Keratinocyte (primary cell): ENCODE results near the gene PDHA1. TPM values are rescaled to one million over a fixed set of nuclear protein-coding genes. Genes with fewer than 3 reads are reported as not detected.

Experiments used
- DNase-seq: peaks from one replicate; pipeline ENCODE4 v3.0.0-alpha.2; 2011; ENCODE audit warnings: low read depth, missing footprints, low spot score
- FAIRE-seq: peaks from 2 replicates; lab custom pipeline; 2011; peaks lifted over from hg19 to GRCh38; lab: Jason Lieb, UNC
- H2AFZ ChIP-seq: 2 replicates; pipeline ENCODE4 v1.6.0; 2012; ENCODE audit warnings: low read length, control low read depth, inconsistent platforms; ENCODE audit not compliant: control insufficient read depth
- H3K27ac ChIP-seq: 2 replicates; pipeline ENCODE4 v1.5.1; 2011; ENCODE audit warnings: low read length; ENCODE audit not compliant: control insufficient read depth, insufficient read depth
- H3K27me3 ChIP-seq: 3 replicates; pipeline ENCODE4 v1.6.0; 2011; ENCODE audit warnings: low read length; ENCODE audit not compliant: control insufficient read depth, insufficient read depth; ENCODE audit errors: extremely low read depth
- H3K36me3 ChIP-seq, 2 experiments: 2 replicates in 1 of 2; 3 replicates in 1 of 2; pipeline ENCODE4 v1.5.1; 2011; ENCODE audit warnings: low read length in 2 of 2, mild to moderate bottlenecking in 1 of 2; ENCODE audit not compliant: control insufficient read depth in 2 of 2, insufficient read depth in 2 of 2; ENCODE audit errors: extremely low read depth in 1 of 2
- H3K4me1 ChIP-seq: 3 replicates; pipeline ENCODE4 v1.5.1; 2011; ENCODE audit warnings: low read length; ENCODE audit not compliant: control insufficient read depth, insufficient read depth; ENCODE audit errors: extremely low read depth
- H3K4me2 ChIP-seq: 3 replicates; pipeline ENCODE4 v1.6.0; 2011; ENCODE audit warnings: low read depth, low read length; ENCODE audit not compliant: control insufficient read depth, insufficient read depth; ENCODE audit errors: extremely low read depth
- H3K4me3 ChIP-seq, 3 experiments: fragments of 200-600 bp in 1 of 3; sonication (generic) in 1 of 3; 2 replicates in 2 of 3; 3 replicates in 1 of 3; pipeline ENCODE4 v1.5.1; 2011 to 2016; ENCODE audit warnings: low read length in 3 of 3, mild to moderate bottlenecking in 3 of 3, control low read depth in 2 of 3, inconsistent platforms in 1 of 3, low read depth in 1 of 3, mixed read lengths in 1 of 3, mixed run types in 1 of 3, moderate library complexity in 1 of 3; ENCODE audit not compliant: control insufficient read depth in 2 of 3, insufficient read depth in 2 of 3; ENCODE audit errors: extremely low read depth in 1 of 3
- H3K79me2 ChIP-seq: 2 replicates; pipeline ENCODE4 v1.6.0; 2012; ENCODE audit warnings: low read length; ENCODE audit not compliant: control insufficient read depth, insufficient read depth
- H3K9ac ChIP-seq: 3 replicates; pipeline ENCODE4 v1.6.0; 2011; ENCODE audit warnings: low read length; ENCODE audit not compliant: control insufficient read depth, insufficient read depth; ENCODE audit errors: extremely low read depth
- H3K9me1 ChIP-seq: 3 replicates; pipeline ENCODE4 v1.6.0; 2011; ENCODE audit warnings: low read length; ENCODE audit not compliant: control insufficient read depth, insufficient read depth; ENCODE audit errors: extremely low read depth
- H3K9me3 ChIP-seq: 2 replicates; pipeline ENCODE4 v1.5.1; 2012; ENCODE audit warnings: low read depth, low read length; ENCODE audit not compliant: control insufficient read depth
- H4K20me1 ChIP-seq: 3 replicates; pipeline ENCODE4 v1.6.0; 2011; ENCODE audit warnings: low read length; ENCODE audit not compliant: control insufficient read depth, insufficient read depth; ENCODE audit errors: extremely low read depth
- EZH2 ChIP-seq: IDR thresholded peaks from one replicate; pipeline ENCODE4 v1.6.1; 2012; ENCODE audit warnings: inconsistent platforms, mild to moderate bottlenecking, low read length, moderate library complexity
- dilution Hi-C: fragments of 300-500 bp; cut with MboI; formaldehyde crosslinking; loops from one replicate; pipeline ENCODE4 v1.7.0; 2020; ENCODE audit warnings: low sequenced_read_pairs; ENCODE audit not compliant: extremely low pct_ligation_motif_present
- polyA plus RNA-seq, 5 experiments: library from polyadenylated mRNA; depleted of rRNA in 3 of 5; stranded (reverse) in 3 of 5; stranded (forward) in 1 of 5; unstranded in 1 of 5; fragments of >200 nt; gene quantifications; 1 replicate in 1 of 5; 2 replicates in 3 of 5; 3 replicates in 1 of 5; pipeline versions ENCODE4 v1.2.1 to v1.2.3, GENCODE V29; 2011 to 2012; ENCODE audit warnings: missing spikeins in 2 of 5, low read depth in 1 of 5, low replicate concordance in 1 of 5
- TF ChIP-seq, protein P1 (sequence below), 3 experiments: IDR thresholded peaks in 1 of 3; conservative IDR thresholded peaks in 1 of 3; optimal IDR thresholded peaks in 1 of 3; 2 replicates in 2 of 3; 3 replicates in 1 of 3; pipeline versions ENCODE3 to v1.5.1; 2011; ENCODE audit warnings: low read length in 3 of 3, mild to moderate bottlenecking in 3 of 3, moderate library complexity in 2 of 3, control low read depth in 1 of 3, inconsistent platforms in 1 of 3; ENCODE audit not compliant: insufficient read depth in 2 of 3; ENCODE audit errors: extremely low read depth in 1 of 3

The PDHA1 gene
- polyA plus RNA-seq, 1 donor (not counting 4 experiments of a cell fraction or from before 2014, with no cell fraction given) = 236 TPM

DNA sequence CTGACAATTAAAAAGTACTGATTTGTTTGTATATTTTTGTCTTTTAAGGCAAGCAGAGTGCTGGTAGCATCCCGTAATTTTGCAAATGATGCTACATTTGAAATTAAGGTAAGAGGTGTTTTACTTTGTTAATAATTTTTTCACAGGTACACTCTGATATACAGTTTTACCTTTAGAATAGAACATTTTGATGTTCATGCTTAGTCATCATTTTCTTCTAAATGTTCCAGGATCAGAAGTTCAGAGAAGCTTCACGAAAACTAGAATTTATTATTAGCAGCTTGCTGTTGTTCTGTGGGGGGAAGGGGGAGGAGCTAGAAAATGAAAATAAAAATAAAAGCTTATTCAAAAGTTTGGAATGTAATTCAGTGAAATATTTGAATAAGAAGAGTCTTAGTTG lies 5.5 kb downstream of the PDHA1 start:
- no peak for TF ChIP-seq EZH2
- TF ChIP-seq, protein P1, sequence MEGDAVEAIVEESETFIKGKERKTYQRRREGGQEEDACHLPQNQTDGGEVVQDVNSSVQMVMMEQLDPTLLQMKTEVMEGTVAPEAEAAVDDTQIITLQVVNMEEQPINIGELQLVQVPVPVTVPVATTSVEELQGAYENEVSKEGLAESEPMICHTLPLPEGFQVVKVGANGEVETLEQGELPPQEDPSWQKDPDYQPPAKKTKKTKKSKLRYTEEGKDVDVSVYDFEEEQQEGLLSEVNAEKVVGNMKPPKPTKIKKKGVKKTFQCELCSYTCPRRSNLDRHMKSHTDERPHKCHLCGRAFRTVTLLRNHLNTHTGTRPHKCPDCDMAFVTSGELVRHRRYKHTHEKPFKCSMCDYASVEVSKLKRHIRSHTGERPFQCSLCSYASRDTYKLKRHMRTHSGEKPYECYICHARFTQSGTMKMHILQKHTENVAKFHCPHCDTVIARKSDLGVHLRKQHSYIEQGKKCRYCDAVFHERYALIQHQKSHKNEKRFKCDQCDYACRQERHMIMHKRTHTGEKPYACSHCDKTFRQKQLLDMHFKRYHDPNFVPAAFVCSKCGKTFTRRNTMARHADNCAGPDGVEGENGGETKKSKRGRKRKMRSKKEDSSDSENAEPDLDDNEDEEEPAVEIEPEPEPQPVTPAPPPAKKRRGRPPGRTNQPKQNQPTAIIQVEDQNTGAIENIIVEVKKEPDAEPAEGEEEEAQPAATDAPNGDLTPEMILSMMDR (optimal IDR thresholded peaks at IDR 0.05 in 1 of 3, IDR thresholded peaks at IDR 0.05 in 1 of 3, conservative IDR thresholded peaks at IDR 0.05 in 1 of 3; ENCODE audit: extremely low read depth in 1 of 3, insufficient read depth in 2 of 3, low read length in 3 of 3) = no peak
- no peaks in the 10 kb centered on the region for H3K27me3 ChIP-seq
- no peak overlapping the region for H2AFZ ChIP-seq
- no peaks in the 10 kb centered on the region for H3K9me3 ChIP-seq
- H4K20me1 ChIP-seq = no peaks in the 10 kb centered on the region
- H3K79me2 ChIP-seq = peaks cover 36% of the 10 kb centered on the region
- H3K4me1 ChIP-seq = peaks cover 3% of the 10 kb centered on the region
- DNase-seq (no peak), FAIRE-seq (no peak)
- peaks cover 0 to 18% of the 10 kb centered on the region in 2 experiments for H3K36me3 ChIP-seq
- H3K9me1 ChIP-seq = no peaks in the 10 kb centered on the region
- dilution Hi-C loops = loop anchor here (25.0 kb wide), 1 partner anchor 937 kb away; no protein-coding TSS in a partner anchor
- H3K9ac ChIP-seq = no peak overlapping the region
- H3K4me3 ChIP-seq = no peak overlapping the region
- no peak overlapping the region for H3K27ac ChIP-seq
- no peak overlapping the region for H3K4me2 ChIP-seq

DNA sequence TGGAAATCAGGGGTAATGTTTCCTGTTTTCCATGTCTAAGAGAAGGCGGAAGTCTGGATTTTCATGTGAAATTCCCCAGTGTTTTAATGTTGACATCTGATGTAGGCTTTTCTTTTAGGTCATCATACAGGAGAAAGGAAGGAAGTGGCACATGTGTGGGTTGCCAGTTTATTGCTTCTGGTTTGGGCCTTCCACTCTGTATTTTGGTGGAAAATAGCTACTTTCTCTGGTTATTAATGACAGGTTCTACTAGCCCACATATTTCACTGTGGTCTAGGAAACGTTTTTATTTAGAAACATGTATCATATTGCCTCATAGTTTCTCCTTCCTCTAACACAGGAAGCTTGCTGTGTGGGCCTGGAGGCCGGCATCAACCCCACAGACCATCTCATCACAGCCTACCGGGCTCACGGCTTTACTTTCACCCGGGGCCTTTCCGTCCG lies 7.2 kb downstream of the PDHA1 start:
- FAIRE-seq (no peak), DNase-seq (no peak)
- H3K9ac ChIP-seq = no peak overlapping the region
- peaks cover 0 to 18% of the 10 kb centered on the region in 2 experiments for H3K36me3 ChIP-seq
- H3K4me2 ChIP-seq = no peak overlapping the region
- no peaks in the 10 kb centered on the region for H3K4me1 ChIP-seq
- H2AFZ ChIP-seq = no peak overlapping the region
- no peak overlapping the region for H3K27ac ChIP-seq
- H3K9me3 ChIP-seq = no peaks in the 10 kb centered on the region
- no peaks in the 10 kb centered on the region for H4K20me1 ChIP-seq
- no peak for TF ChIP-seq EZH2
- TF ChIP-seq, protein P1 (optimal IDR thresholded peaks at IDR 0.05 in 1 of 3, IDR thresholded peaks at IDR 0.05 in 1 of 3, conservative IDR thresholded peaks at IDR 0.05 in 1 of 3; ENCODE audit: extremely low read depth in 1 of 3, insufficient read depth in 2 of 3, low read length in 3 of 3) = no peak
- H3K27me3 ChIP-seq = no peaks in the 10 kb centered on the region
- no peaks in the 10 kb centered on the region for H3K9me1 ChIP-seq
- H3K4me3 ChIP-seq = no peak overlapping the region
- peaks cover 19% of the 10 kb centered on the region for H3K79me2 ChIP-seq
- dilution Hi-C loops = no loop called here
